Right lobe of liver (tissue), 6 donors: Measurements from ENCODE around the gene SLC25A38. TPM values are rescaled to one million over a fixed set of nuclear protein-coding genes. Genes with fewer than 3 reads are reported as not detected.

ENCODE experiments used
- ATAC-seq, 4 donors: fragments of 200-7000 bp; cut with Tn5 transposase; one replicate each; pipeline ENCODE4 v1.9.1; 2020; ENCODE audit warnings: mild to moderate bottlenecking in 4 of 4, moderate library complexity in 4 of 4
- DNase-seq, 3 donors: peaks; one replicate each; pipeline ENCODE4 v3.0.0-alpha.2; 2020
- H3K27ac ChIP-seq, 3 donors: fragments of 200-600 bp; one replicate each; pipeline ENCODE4 v1.8.0; 2022
- H3K27me3 ChIP-seq, 2 donors: fragments of 200-600 bp; one replicate each; pipeline ENCODE4 v1.8.0; 2022
- H3K36me3 ChIP-seq, 4 donors: fragments of 200-600 bp; sonication (generic) in 1 of 4; one replicate each; pipeline versions ENCODE4 v1.5.1 to v1.8.0; 2017 to 2022; ENCODE audit warnings: control low read depth in 1 of 4
- H3K4me1 ChIP-seq, 4 donors: fragments of 200-600 bp; sonication (generic) in 1 of 4; one replicate each; pipeline versions ENCODE4 v1.5.1 to v1.8.0; 2017 to 2022; ENCODE audit warnings: control low read depth in 1 of 4
- H3K4me3 ChIP-seq, 3 donors: fragments of 200-600 bp; one replicate each; pipeline ENCODE4 v1.8.0; 2022
- H3K9me3 ChIP-seq, 4 donors: fragments of 200-600 bp; sonication (generic) in 1 of 4; one replicate each; pipeline versions ENCODE4 v1.5.1 to v1.8.0; 2017 to 2022; ENCODE audit warnings: control low read depth in 1 of 4
- CTCF ChIP-seq, 4 donors: fragments of 200-600 bp in 3 of 4; fragments of 450-650 bp in 1 of 4; IDR thresholded peaks; one replicate each; pipeline versions ENCODE4 v1.5.1 to v1.8.0; 2016 to 2022; ENCODE audit warnings: antibody characterized with exemption in 4 of 4, mild to moderate bottlenecking in 2 of 4
- POLR2A ChIP-seq: fragments of 450-650 bp; IDR thresholded peaks from one replicate; pipeline ENCODE4 v1.6.1; 2017; ENCODE audit warnings: antibody characterized with exemption, mild to moderate bottlenecking
- WGBS: methylation state at CpG from one replicate; pipeline ENCODE4 v1.1.6; 2018; ENCODE audit warnings: low coverage, low lambda C conversion rate; ENCODE audit not compliant: insufficient coverage; ENCODE audit errors: missing lambda C conversion rate; 5-methylcytosine and 5-hydroxymethylcytosine counted together
- intact Hi-C, 2 donors: fragments of 100-400 bp; cut with DNase I; formaldehyde crosslinking; loops; one replicate each; pipeline versions ENCODE4 v1.11.2 to v1.14.1; 2022
- total RNA-seq, 6 experiments: library from RNA; depleted of rRNA in 2 of 6; stranded (reverse); fragments of >200 nt in 2 of 6; fragmentation: NEBNext Ultra II Directional in 3 of 6; extraction: Animal tissue kit (Norgen Biotek cat#: 25700) in 3 of 6; gene quantifications; one replicate each; pipeline versions ENCODE4 v1.1.0 to v1.2.4, GENCODE V29; 2016 to 2023
- donor health status: DM: no; HTN: yes; CAD: no.
- donor health status: DM: no; HTN: no; CAD: no.
- donor health status: DM: no; HTN: no; CAD: no.
- donor health status: DM: no; HTN: yes; CAD: no.
- donor health status: DM: no; HTN: yes; CAD: no.

The SLC25A38 gene
- total RNA-seq, 6 experiments from 2014 or later: 20.9 to 36.7 (median 23.6) TPM

DNA sequence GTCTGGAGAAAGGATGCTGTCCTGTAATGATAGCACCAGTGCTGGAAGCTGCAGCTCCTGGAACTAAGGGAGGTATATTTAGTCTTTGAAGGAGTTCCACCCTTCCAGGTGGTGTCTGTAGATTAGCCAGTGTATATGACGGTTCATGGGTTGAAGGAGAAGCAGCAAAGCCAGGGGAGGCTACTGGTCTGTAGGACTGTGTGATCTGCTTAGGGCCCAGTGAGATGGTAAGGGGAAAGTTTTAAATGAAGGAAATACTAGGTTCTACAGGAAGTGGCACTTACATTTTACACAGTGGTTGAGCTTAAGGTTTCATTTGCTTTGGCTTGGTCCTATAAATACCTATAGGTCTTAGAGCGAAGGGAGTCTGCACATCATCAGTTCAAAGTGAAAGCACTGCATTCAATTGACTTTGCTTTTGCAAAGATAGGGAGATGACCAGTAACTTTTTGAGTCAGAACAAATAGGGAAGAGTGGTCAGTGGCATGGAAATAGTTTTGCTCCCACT, 5.6 kb downstream of the SLC25A38 start:
- Histone ChIP-seq H3K4me1 (peaks cover 0 to 24% (median 3%) of the 10 kb centered on the region in 4 donors), H3K9me3 (no peaks in the 10 kb centered on the region), H3K4me3 (no peak overlapping the region), H3K27ac (no peak overlapping the region), H3K27me3 (no peaks in the 10 kb centered on the region), H3K36me3 (peaks cover 6 to 44% (median 20%) of the 10 kb centered on the region in 4 donors)
- TF ChIP-seq CTCF (IDR thresholded peaks at IDR 0.05) (no peak), POLR2A (no peak)
- WGBS: 80% methylated on average over 2 of the region's 2 CpGs
- DNase-seq (no peak), ATAC-seq (no peak)
- intact Hi-C loops: no loop called here

- H3K9me3 ChIP-seq: no peaks in the 10 kb centered on the region
- H3K36me3 ChIP-seq: peaks cover 6 to 58% (median 25%) of the 10 kb centered on the region in 4 donors
- 76% methylated on average over 3 of the region's 4 CpGs for WGBS
- H3K4me1 ChIP-seq: peaks cover 0 to 15% (median 3%) of the 10 kb centered on the region in 4 donors
- no peak for TF ChIP-seq CTCF (IDR thresholded peaks at IDR 0.05)
- TF ChIP-seq POLR2A: no peak
- no peak overlapping the region for H3K27ac ChIP-seq
- ATAC-seq (no peak), DNase-seq (no peak)
- intact Hi-C loops: no loop called here
- no peaks in the 10 kb centered on the region for H3K27me3 ChIP-seq
- no peak overlapping the region for H3K4me3 ChIP-seq
Observed at GRCh38 chr3:39390181-39390580, 7.0 kb downstream of the SLC25A38 start.

DNA sequence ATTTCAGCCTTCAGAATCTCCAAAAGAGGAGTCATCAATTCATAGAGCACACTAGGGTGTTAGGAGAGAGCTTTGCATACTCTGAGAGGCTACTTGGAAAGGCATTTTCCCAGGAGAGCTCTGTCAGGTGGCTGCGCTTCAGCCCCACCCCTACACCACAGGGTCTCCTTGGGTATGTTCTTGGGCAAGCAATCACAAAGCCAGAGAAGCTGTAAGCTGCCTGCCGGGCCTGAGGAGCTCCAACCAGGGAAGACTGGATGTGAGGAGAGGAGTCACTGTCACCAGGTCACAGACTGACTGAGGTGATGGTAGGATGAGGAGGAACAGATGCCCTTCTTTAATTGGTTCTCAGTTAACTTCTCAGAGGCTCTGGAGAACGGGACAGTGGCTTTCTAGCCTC, 13.5 kb downstream of the SLC25A38 start:
- Histone ChIP-seq H3K9me3 (no peaks in the 10 kb centered on the region), H3K27ac (no peak overlapping the region), H3K36me3 (peaks cover 3 to 65% (median 38%) of the 10 kb centered on the region in 4 donors), H3K27me3 (no peaks in the 10 kb centered on the region), H3K4me1 (no peaks in the 10 kb centered on the region), H3K4me3 (no peak overlapping the region)
- no peak for DNase-seq
- TF ChIP-seq POLR2A: no peak
- TF ChIP-seq CTCF (IDR thresholded peaks at IDR 0.05): no peak
- WGBS: 88% methylated on average over 1 of the region's 3 CpGs
- intact Hi-C loops: no loop called here
- no peak for ATAC-seq

GRCh38 chr3:39398700-39399099, 15.5 kb downstream of the SLC25A38 start:
- DNase-seq: no peak
- Histone ChIP-seq H3K9me3 (no peaks in the 10 kb centered on the region), H3K4me3 (no peak overlapping the region), H3K4me1 (no peaks in the 10 kb centered on the region), H3K36me3 (peaks cover 0 to 46% (median 24%) of the 10 kb centered on the region in 4 donors), H3K27me3 (no peaks in the 10 kb centered on the region), H3K27ac (no peak overlapping the region)
- TF ChIP-seq POLR2A: no peak
- no peak for TF ChIP-seq CTCF (IDR thresholded peaks at IDR 0.05)
- no peak for ATAC-seq
- intact Hi-C loops: no loop called here
- WGBS: 94% methylated on average over 4 of the region's 4 CpGs

GRCh38 chr3:39401983-39402382, 18.8 kb downstream of the SLC25A38 start:
- WGBS: 58% methylated on average over 2 of the region's 2 CpGs
- H3K27me3 ChIP-seq: no peaks in the 10 kb centered on the region
- H3K27ac ChIP-seq: no peak overlapping the region
- H3K9me3 ChIP-seq: no peaks in the 10 kb centered on the region
- no peak overlapping the region for H3K4me3 ChIP-seq
- intact Hi-C loops: no loop called here
- no peaks in the 10 kb centered on the region for H3K4me1 ChIP-seq
- ATAC-seq (no peak), DNase-seq (no peak)
- TF ChIP-seq POLR2A: no peak
- no peak for TF ChIP-seq CTCF (IDR thresholded peaks at IDR 0.05)
- H3K36me3 ChIP-seq: peaks cover 0 to 13% (median 7%) of the 10 kb centered on the region in 4 donors
